Type B pancreatic cell (in vitro differentiated cells): ENCODE results near the gene AK2. TPM values are rescaled to one million over a fixed set of nuclear protein-coding genes. Genes with fewer than 3 reads are reported as not detected.

Experiments
- DNase-seq: peaks from one replicate; pipeline ENCODE4 v3.0.0; 2021; ENCODE audit warnings: mixed read lengths; ENCODE audit not compliant: unreplicated experiment; ENCODE audit errors: extremely low spot score
- H3K27ac Mint-ChIP-seq: 2 replicates; pipeline ENCODE4 v1.8.0; 2021; ENCODE audit warnings: mild to moderate bottlenecking, mixed read lengths
- H3K27me3 Mint-ChIP-seq: 2 replicates; pipeline ENCODE4 v1.8.0; 2021; ENCODE audit warnings: mixed read lengths
- H3K36me3 Mint-ChIP-seq: 2 replicates; pipeline ENCODE4 v1.8.0; 2021; ENCODE audit warnings: mixed read lengths
- H3K4me1 Mint-ChIP-seq: one replicate; pipeline ENCODE4 v1.8.0; 2021; ENCODE audit warnings: mixed read lengths; ENCODE audit not compliant: unreplicated experiment
- H3K4me3 Mint-ChIP-seq: 2 replicates; pipeline ENCODE4 v1.8.0; 2021; ENCODE audit warnings: mild to moderate bottlenecking, mixed read lengths
- H3K9me3 Mint-ChIP-seq: 2 replicates; pipeline ENCODE4 v1.8.0; 2021; ENCODE audit warnings: mixed read lengths
- CTCF ChIP-seq: fragments of 200-600 bp; sonication (generic); conservative IDR thresholded peaks from 2 replicates; pipeline ENCODE4 v1.5.0; 2021; ENCODE audit warnings: antibody characterized with exemption, mild to moderate bottlenecking
- total RNA-seq: library from RNA; stranded (reverse); gene quantifications from 2 replicates; pipeline ENCODE4 v1.2.1, GENCODE V29; 2021; ENCODE audit warnings: low replicate concordance

AK2 gene
- total RNA-seq, 1 donor from 2014 or later: 140 TPM

DNA sequence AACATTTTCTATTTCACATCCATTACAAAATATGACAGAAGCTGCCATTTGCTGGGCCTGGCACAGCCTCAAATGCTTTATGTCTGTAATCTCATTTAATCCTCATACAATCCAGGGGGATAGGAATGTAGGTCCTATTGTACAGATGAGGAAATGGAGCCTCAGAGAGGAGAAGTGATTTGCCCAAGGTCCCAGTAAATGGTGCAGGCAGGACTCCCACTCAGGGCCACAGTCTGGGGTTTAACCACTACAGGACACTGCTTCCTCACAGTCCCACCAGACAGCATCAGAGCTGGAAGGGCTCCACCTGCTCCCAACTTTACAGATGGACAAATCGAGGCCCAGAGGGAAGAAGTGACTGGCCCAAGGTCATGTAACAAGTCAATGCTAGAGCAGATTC, 51.5 kb downstream of the AK2 start:
- peaks cover 14% of the 10 kb centered on the region for H3K4me1 Mint-ChIP-seq
- no peaks in the 10 kb centered on the region for H3K36me3 Mint-ChIP-seq
- no peak overlapping the region for H3K27ac Mint-ChIP-seq
- DNase-seq: no peak
- TF ChIP-seq CTCF: no peak
- no peak overlapping the region for H3K4me3 Mint-ChIP-seq
- H3K9me3 Mint-ChIP-seq: no peaks in the 10 kb centered on the region
- no peaks in the 10 kb centered on the region for H3K27me3 Mint-ChIP-seq

- TF ChIP-seq CTCF: no peak
- H3K9me3 Mint-ChIP-seq: no peaks in the 10 kb centered on the region
- peak overlapping the region; percentile 23 for H3K27ac Mint-ChIP-seq
- peaks cover 13% of the 10 kb centered on the region for H3K4me1 Mint-ChIP-seq
- no peak overlapping the region for H3K4me3 Mint-ChIP-seq
- H3K27me3 Mint-ChIP-seq: no peaks in the 10 kb centered on the region
- DNase-seq: no peak
- no peaks in the 10 kb centered on the region for H3K36me3 Mint-ChIP-seq
Observed at GRCh38 chr1:32984455-32985171, 52.1 kb downstream of the AK2 start.

DNA sequence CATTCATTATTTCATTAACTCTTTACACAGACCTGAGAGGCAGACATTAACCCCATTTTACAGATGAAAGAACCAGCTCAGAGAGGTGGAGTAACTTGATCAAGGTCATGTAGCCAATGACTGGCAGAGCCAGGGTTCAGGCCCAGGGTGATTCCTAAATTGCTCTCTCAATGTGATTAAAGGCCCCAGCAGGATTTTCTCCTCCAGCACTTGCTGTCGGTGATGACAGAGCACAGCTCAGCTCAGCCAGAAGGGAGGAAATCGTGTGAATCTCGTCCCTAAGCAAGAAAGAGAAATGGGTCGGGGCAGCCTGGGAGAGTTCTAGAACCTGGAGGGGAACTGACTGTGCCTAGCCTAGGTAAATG, 52.6 kb downstream of the AK2 start:
- no peaks in the 10 kb centered on the region for H3K9me3 Mint-ChIP-seq
- DNase-seq: no peak
- no peaks in the 10 kb centered on the region for H3K36me3 Mint-ChIP-seq
- no peaks in the 10 kb centered on the region for H3K27me3 Mint-ChIP-seq
- H3K4me1 Mint-ChIP-seq: peaks cover 7% of the 10 kb centered on the region
- TF ChIP-seq CTCF: no peak
- H3K27ac Mint-ChIP-seq: peak overlapping the region; percentile 23
- H3K4me3 Mint-ChIP-seq: no peak overlapping the region

DNA sequence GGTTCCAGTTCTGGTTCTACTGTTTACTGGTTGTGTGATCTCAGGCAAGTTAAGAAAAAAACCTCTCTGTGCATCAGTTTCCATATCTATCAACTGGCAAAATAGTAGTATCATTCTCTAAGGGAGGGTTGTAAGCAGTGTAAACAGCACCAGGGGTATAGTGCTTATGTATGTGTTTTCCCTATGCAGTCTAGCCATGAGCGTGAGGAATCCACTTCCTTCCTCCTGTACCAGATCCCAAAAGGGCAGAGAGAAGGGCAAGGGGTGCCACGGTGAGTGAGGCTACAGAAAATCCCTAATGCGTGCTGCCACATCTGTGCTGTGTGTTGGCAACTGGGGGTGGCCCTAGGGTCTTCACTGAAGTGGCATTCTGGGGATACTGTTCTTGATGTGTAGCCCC, 53.7 kb downstream of the AK2 start:
- H3K9me3 Mint-ChIP-seq: no peaks in the 10 kb centered on the region
- no peak for DNase-seq
- no peak overlapping the region for H3K4me3 Mint-ChIP-seq
- H3K4me1 Mint-ChIP-seq: peaks cover 5% of the 10 kb centered on the region
- H3K27ac Mint-ChIP-seq: no peak overlapping the region
- H3K36me3 Mint-ChIP-seq: no peaks in the 10 kb centered on the region
- H3K27me3 Mint-ChIP-seq: no peaks in the 10 kb centered on the region
- no peak for TF ChIP-seq CTCF

GRCh38 chr1:32981003-32981901, 55.4 kb downstream of the AK2 start:
- Mint-ChIP-seq H3K4me3 (no peak overlapping the region), H3K36me3 (no peaks in the 10 kb centered on the region), H3K9me3 (no peaks in the 10 kb centered on the region), H3K4me1 (peaks cover 11% of the 10 kb centered on the region), H3K27me3 (no peaks in the 10 kb centered on the region), H3K27ac (peak overlapping the region; percentile 86)
- no peak for DNase-seq
- TF ChIP-seq CTCF: no peak
